Stimulated activated CD4-positive, alpha-beta T cell treated with anti-CD3 and anti-CD28 coated beads, Interleukin-15, amount 100 ng/mL, for 1 hour (primary cell): ENCODE measurements around the gene RELT.

Source experiments
- DNase-seq, 2 donors: peaks; one replicate each; pipeline ENCODE4 v3.0.0-alpha.2; 2020; ENCODE audit warnings: low read depth in 1 of 2, low spot score in 1 of 2

RELT gene, protein sequence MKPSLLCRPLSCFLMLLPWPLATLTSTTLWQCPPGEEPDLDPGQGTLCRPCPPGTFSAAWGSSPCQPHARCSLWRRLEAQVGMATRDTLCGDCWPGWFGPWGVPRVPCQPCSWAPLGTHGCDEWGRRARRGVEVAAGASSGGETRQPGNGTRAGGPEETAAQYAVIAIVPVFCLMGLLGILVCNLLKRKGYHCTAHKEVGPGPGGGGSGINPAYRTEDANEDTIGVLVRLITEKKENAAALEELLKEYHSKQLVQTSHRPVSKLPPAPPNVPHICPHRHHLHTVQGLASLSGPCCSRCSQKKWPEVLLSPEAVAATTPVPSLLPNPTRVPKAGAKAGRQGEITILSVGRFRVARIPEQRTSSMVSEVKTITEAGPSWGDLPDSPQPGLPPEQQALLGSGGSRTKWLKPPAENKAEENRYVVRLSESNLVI

DNA sequence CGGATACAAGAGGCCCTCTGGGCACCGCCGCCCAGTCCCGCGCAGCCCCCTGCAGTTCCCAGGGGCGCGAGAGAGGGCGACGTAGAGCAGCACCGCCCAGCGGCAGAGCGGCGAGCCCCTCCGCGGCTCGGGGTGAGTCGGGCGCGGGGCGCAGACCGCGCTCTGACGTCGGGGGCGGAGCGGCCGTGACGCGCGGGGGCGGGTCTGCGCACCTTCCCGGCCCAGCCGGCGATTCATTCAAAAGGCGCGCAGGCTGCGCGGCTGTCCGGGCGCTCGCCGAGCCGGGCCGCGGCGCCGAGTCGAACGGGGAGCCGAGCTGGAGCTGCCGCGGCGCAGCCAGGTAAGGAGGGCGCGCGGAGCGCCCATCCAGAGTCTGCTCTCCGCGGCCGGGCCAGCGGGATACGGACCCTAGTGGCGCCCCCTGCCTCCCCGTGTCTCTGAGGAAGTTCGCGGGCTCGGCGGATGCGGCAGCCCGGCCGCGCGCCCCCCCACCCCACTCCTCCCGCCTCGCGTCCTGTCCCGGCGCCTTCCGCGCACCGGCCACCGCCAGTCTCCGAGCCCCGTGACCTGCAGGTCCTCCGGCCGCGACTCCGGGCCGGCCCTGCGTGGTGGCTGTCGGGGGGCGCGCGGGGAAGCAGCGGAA lies at the start of gene RELT:
RELT (plus strand) TSS at position 240 of the 643 bp plus-strand sequence. CDS start 12,738 bp downstream, outside the sequence.
- peak; percentile 89 to 96 for DNase-seq

DNA sequence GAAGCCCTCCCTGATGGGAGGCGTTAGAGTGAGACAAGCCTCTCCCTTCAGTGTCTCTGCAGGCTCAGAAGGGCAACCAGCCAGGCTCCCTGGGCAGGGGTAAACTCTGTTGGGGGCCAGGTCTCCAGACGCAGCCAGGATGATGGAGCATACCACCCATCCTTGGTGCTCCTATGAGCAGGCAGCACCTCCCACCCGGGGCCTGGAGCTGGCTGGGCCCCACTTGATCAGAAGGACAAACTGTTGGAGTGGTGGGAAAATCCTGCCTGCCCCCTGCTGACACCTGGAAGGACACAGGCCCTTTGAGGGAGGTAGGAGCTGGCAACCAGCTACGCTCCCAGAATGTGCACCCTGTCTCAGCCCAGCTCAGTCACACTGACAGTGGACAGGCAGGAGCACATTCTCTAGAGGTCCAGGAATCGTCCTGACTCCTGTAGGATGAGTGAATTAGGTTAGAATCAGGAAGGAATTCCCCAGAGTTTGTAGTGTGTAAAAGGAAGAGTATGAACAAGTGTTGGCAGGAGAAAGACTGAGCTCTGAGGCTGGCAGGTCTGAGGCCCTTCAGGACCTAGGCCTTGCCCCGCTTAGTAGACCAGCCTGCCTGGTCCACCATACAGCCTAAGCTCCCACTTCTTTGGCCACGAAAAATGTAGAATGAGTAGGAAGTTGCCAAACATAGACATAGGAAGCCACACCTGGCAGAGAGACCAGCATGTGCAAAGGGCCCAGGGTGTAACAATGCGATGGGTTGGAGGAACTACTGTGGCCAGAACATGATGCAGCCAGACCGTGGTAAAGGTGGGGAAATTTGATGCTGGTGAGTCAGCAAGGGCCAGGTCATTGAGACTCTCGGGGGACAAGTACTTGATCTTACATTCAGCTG lies 49.0 kb upstream of the RELT start:
- DNase-seq = no peak

DNA sequence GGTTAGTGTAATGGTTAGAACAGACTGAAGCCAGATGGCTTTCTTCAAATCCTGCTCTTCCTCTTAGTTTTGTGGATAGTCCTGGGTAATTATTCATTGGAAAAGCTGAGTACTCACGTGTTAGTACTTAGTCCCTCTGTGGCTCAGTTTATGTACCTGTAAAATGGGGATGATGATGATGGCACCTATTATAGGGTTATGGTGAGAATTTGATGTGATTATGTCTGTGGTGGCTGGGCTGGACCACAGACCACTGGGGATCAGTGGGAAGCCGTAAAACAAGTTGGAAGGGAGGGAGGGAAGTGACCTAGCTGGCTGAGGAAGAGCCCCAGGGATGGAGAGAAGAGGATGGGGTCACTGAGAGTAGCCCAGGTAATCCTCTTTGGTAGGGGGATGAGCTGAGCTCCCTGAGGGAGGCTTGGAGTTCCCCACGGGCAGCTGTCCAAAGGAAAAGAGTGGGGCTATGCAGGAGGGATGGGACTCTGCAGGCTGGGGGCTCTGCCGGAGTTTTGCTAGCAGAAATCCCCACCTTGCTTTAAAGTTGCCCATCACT lies 48.3 kb upstream of the RELT start:
- DNase-seq = no peak

DNA sequence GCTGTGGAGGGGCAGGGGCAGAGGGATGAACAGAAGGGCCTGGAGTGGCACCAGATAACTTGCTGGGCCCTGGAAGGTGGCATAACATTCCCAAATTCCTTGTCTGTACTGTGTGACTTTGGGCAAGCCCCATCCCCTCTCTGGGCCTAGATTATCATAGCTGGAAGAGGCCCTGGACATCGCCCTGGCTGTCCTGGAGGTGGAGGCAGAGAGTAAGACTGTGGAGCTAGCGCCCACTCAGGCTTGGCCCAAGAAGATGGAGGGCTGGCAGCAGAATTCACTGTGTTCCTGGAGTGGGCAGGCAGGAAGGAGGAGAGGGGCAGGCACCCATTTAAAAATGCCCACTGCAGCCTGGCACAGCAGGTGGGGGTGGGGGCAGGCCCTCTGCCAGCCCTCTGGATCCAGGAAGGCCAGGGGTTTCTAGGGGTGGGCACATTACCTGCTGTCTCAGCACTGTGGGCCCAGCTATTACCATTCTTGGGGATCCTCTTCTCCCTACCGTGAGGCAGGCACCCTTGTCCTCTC lies 45.6 kb upstream of the RELT start:
- no peak for DNase-seq

DNA sequence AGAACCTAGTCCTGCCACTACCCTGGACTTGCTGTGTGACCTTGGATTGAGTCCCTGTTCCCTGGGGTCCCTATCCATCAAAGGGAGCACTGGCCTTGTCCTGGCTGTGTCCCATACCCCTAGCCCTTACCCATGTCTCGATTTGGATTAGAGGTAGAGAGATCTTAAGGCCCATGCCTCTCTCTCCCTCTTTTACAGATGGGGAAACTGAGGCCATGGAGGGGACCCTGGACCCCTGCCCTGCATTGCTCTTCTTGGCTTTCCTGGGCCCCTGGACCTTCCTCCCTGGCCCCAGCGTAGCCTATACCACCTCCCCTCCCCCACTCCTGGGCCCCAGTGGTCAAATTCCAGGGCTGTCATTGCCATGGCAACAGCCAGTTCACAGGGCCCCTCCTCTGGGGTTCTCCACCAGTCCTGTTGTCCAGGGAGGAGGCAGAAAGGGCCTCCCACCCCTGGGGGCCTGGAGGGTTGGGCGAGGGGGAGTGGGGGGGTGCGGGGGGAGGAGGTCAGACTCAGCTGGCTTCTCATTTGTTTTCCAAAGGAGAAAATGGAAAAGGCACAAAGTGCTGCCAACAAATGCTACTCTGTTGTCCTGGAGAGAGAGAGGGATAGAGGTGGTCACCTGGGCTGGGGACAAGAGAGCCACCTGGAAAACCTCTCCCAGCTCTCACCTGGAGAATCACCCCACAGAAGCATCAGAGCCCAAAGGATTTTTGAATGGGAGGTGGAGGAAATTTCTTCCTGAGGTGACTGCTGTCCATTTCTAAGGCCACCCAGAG lies 44.9 kb upstream of the RELT start:
- DNase-seq = no peak

DNA sequence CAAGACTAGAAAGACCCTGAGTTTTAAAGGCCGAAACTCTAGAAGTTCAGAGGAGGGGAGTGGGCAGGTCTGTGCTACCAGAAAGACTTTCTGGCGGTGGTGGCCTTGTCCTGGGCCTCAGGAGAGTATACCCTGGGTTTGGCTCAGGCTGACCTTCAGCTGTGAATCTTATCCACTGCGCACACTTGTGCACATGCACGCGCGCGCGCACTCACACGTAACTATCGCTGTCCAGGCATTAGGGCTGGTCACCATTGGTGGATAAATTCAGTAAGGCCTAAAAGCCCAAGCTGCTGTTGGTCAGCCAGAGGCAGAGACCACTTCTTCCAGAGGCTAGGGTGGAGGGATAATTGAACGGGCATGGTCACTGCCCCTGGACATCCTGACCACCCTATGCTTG lies 43.0 kb upstream of the RELT start:
- no peak for DNase-seq

DNA sequence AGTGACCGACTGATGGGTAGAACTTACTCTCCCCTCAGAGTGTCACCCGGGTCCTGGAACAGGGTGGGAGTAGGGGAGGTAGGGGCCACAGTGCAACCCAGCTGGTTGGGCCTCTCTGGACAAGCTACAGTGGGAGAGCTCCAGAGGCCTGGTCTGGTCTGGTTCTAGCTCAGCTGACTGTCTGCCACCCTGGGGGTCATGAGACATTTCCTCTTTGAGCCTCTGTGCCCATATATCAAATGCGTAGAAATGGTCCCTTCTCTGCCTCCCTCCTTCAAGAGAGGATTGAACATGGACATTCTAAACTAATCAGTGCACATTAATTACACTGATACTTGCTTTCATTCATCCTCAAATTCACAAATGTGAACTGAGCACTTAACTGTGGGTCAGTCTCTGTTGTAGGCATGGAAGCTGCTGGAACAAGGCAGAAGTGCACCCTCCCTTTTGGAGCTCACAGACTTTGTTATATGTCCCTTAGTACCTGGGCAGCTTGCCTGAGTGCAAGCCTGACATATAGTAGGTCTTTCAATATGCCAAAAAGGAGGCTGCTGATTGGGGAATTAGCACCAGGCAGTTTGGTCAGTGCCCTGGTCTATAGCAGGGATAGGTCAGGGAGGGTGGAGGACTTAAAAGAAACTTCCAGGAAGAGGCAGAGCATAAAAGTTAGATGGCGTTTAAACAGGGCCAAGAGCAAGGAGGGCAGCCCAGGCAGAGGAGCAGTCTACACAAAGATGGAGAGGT lies 42.4 kb upstream of the RELT start:
- DNase-seq = no peak

DNA sequence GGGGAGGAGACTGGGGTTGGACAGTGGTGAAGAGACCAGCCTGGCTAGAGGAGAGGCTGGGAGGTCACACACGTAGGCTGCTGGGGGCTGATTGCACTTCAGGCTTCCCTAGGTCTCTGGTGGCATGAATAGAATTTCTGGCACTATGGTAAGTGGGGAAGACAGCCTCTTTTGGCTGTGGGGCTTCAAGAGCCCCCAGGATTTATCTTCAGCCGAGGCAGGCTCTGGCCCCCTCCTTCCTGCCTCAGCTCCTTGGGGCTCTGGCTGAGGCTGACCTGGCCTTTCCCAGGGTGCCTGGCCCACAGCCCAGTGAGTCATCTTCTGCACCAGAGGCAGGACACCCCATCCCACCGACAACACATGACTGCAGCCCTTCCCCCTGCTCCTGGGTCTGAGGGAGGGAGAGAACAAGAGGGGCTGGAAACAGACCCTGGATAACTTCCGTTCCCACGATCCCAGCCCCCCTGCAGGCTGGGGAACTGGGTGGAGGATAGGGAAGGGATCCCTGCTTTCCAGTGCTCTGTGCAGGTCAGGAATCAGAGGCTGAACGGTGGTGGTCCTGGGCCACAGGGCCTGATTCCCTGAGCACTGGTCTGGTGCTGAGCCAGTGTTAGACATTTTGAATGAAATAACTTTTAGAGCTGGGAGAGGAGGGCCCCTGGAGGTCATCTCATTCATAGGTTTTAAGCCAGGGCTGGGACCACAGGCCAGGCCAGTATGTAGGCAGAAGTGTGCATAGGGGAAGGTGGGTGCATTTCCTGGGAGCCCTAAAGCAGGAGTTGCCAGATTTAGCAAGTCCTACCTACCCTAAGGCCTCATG lies 41.6 kb upstream of the RELT start:
- no peak for DNase-seq

DNA sequence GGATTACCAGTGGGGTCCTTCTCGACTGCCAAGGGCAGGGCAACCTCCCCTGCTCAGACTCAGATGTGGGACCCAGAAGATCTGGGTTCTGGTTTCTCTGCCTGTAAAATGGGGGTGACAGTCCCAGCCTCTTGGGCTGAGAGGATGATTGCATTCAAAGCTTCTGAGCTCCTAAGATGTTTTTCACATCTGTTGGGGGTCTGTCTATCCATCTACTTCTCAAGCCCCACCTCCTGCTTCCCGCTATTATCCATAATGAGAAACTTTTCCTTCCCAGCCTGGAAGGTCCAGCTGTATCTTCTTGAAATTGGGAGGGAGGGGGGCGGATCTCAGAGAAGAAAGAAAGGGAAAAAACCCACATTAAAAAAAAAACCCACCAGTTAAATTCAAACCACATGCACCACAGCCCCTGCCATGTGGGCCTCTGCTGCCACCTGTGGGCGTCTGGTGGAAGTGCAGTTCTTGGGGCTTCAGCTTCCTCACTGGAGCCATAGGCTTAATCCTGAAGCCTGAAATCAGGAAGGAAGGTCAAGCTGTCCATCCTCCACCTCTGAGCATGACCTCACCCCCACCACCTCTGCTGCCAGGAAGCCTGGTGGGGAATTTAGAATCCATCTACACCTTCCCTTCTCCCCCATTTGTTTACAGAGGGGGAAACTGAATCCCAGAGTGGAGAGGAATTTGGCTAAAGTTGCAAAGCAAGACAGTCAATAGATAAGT lies 40.8 kb upstream of the RELT start:
- DNase-seq = peak; percentile 49 to 74

DNA sequence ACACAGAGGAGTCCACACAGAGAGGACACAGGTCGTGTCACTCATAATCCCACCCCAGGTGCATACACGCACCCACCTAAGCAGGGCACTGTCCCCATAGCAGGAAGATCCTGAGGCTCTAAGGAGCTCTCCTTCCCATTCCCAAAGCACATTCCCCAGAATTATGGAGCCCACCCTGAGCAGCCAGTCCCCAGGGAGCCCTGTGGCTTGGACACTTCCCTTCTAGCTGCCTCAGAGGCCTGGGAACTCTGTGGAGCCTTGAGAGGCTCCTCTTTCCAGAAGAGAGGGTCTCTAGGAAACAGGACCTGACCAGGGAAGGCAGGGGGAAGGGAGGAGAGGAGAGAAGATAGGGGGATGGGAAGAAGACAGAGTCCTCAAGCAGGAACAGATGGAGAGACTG lies 38.4 kb upstream of the RELT start:
- no peak for DNase-seq

DNA sequence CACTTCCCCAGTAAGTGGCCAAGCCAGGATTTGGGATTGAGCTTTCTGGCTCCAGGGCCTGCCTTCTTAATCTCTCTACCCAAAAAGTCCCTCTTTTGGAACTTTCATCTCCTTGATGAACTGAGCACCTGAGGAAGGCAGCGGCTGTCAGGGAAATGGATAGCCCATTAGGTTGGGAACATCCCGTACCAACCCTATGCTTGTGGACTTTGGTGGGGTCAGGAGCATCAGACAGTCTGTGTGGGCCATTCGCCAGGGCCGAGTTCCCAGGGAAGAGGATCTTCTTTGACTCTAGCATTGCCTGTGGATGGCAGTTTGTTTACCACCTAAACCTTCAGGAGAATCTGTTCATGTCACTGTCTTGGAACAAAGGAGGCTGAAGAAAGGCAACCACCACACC lies 37.9 kb upstream of the RELT start:
- no peak for DNase-seq

DNA sequence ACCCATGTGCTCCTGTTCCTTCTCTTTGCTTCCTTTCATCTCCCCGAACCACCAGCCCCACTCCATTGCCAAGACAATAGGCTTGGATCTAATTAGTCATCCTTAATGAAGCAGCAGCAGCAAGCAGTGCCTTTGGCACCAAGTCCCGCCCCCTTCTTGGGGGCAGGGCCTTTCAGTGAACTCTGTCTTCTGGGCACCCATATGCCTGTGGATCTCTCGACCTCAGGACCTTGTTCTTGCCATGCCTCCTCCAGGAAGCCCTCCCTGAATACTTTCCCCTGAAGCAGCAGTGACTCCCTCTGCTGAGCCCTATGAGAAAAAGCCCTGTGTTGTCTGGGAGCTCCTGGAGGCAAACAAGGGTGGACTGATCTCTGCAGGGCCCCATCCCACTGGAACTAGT lies 36.0 kb upstream of the RELT start:
- no peak for DNase-seq

DNA sequence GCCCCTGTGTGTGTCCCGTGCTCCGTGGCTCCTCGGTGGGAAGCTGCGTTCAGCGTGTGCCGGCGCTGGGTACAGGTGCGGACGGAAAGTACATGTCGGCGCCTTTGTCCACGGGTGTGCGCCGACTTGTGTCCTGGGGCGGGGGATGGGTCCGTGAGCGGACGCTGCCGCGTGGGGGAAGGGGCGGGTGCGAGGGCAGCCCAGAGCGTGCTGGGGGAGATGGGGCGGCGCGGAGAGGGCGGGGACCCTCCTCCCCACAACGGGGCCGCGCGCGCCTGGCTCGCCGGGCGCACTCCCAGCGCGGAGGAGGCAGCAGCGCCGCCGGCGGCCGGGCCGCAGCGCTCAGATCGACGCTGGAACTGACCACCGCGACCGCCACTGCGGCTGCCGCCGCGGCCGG lies 33.6 kb upstream of the RELT start:
- no peak for DNase-seq

DNA sequence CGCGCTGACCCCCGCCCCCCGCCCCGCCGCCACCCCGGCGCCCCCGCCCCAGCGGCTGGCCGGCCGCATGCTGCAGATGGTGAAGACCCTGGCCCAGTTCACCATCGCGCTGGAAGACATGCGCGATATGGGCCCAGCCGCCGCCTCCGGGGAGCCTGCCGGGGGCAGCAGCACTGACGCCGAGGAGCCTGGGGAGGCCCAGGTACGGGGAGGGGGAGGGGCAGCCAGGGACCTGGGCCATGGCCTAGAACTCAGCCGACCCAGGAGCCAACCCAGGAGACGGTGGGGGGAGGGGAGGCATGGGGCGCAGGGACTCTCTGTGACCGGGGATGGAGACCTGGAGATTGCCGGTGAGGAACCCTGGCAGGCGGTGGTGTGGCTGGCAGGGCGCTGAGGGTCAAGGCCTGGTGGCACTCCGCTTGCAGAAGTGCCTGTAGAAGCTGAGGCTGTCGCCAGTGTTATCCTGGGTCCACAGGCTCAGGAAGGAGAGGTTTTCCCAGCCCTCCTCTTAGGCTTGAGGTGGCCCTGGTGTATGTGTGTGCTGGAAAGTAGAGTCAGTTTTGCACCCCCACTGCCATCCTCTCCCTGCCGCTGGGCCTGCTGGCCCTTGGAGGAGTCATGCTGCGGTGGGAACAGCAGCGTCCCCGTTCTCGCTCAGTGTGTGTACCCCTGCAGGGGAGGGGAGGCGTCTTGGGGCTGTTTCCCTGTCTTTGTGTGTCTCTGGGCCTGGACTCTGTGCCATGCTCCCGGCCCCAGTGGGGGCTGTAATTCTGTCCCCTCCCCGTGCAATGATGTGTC lies 32.9 kb upstream of the RELT start:
- DNase-seq = no peak

DNA sequence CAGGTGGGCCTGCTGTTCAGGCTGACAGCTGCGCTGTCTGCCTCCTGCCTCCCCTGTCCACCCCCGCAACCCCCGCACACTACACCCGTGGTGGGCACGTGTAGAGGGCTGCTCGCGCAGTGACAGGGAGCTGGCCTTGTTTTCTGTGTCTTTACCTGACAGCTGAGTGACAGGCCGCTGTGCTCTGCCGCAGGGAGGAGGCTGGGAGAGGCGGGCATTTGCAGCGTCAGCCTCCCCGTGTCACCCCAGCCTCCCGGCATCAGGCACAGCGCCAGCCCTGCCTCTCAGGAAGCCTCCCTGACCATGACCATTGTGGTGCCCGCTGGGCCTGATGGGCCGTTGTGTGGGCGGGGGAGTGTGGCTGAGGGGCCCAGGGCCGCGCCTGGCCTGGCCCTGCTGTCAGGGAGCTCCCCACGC lies 32.0 kb upstream of the RELT start:
- no peak for DNase-seq

DNA sequence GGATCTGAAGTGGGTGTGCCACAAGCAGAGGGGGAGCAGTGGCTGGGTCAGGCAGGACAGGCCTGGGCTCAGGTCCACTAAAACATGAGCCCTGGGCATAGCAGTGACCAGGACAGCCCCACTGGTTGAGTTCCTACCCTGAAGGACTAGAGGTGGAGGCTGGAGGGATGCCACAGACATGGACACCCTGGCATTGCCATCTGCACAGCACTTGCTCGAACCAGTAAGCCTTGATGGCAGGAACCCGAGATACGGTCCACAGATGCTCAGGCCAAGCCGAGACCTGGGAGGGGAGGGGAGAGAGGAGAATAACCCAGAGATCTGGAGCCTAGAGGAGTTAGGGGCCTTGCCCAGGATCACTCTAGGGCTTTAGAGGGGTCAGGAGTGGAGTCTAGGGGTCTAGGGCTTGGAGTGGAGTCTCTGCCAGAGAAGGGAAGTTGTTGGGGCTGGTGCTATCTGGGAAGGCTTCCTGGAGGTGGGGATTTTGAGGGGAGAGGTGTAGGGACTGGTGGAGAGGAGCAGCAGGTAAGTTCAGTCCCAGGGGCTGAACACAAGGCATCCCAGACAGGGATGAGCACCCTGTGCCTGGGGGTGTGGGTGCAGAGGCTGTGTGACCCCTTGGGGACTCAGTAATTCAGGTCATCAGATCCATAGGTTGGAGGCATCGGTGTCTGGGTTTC lies 30.6 kb upstream of the RELT start:
- no peak for DNase-seq
